ENCODE data around the gene CPM.

- TF ChIP-seq CTCF (IDR thresholded peaks at IDR 0.05; ENCODE audit: insufficient read depth, low read length) (no peak), POLR2AphosphoS5 (IDR thresholded peaks at IDR 0.05; ENCODE audit: low read depth) (no peak), GABPA (IDR thresholded peaks at IDR 0.05; ENCODE audit: low read depth) (no peak)
- TF ChIP-seq, protein P1, sequence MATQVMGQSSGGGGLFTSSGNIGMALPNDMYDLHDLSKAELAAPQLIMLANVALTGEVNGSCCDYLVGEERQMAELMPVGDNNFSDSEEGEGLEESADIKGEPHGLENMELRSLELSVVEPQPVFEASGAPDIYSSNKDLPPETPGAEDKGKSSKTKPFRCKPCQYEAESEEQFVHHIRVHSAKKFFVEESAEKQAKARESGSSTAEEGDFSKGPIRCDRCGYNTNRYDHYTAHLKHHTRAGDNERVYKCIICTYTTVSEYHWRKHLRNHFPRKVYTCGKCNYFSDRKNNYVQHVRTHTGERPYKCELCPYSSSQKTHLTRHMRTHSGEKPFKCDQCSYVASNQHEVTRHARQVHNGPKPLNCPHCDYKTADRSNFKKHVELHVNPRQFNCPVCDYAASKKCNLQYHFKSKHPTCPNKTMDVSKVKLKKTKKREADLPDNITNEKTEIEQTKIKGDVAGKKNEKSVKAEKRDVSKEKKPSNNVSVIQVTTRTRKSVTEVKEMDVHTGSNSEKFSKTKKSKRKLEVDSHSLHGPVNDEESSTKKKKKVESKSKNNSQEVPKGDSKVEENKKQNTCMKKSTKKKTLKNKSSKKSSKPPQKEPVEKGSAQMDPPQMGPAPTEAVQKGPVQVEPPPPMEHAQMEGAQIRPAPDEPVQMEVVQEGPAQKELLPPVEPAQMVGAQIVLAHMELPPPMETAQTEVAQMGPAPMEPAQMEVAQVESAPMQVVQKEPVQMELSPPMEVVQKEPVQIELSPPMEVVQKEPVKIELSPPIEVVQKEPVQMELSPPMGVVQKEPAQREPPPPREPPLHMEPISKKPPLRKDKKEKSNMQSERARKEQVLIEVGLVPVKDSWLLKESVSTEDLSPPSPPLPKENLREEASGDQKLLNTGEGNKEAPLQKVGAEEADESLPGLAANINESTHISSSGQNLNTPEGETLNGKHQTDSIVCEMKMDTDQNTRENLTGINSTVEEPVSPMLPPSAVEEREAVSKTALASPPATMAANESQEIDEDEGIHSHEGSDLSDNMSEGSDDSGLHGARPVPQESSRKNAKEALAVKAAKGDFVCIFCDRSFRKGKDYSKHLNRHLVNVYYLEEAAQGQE (IDR thresholded peaks at IDR 0.05; ENCODE audit: insufficient replicate concordance, low read depth) = no peak
Observed at GRCh38 chr12:68855771-68856170, 77.2 kb downstream of the CPM start.

Measured in HL-60 (cell line).